GM12878 (cell line): ENCODE results near the gene CCNY.

Experiments used
- CTCF ChIP-seq, 3 experiments: IDR thresholded peaks in 2 of 3; conservative IDR thresholded peaks in 1 of 3; 2 replicates each; pipeline ENCODE4 v1.5.1; 2011; ENCODE audit warnings: low read depth in 3 of 3, low read length in 3 of 3, mild to moderate bottlenecking in 3 of 3, control low read depth in 2 of 3, moderate library complexity in 2 of 3, inconsistent platforms in 1 of 3, mixed read lengths in 1 of 3; ENCODE audit not compliant: control insufficient read depth in 2 of 3, insufficient read depth in 1 of 3; ENCODE audit errors: extremely low read depth in 1 of 3
- ELK1 ChIP-seq: IDR thresholded peaks from 2 replicates; pipeline ENCODE4 v1.6.1; 2012; ENCODE audit warnings: low read depth, low read length, improper control_type of control experiment
- JUND ChIP-seq: IDR thresholded peaks from 2 replicates; pipeline ENCODE4 v1.6.1; 2012; ENCODE audit warnings: low read depth, mild to moderate bottlenecking, low read length, improper control_type of control experiment, moderate library complexity
- POLR2A ChIP-seq: IDR thresholded peaks from 2 replicates; pipeline ENCODE4 v1.6.1; 2011; ENCODE audit warnings: low read depth, mild to moderate bottlenecking, low read length
- RAD21 ChIP-seq: IDR thresholded peaks from 2 replicates; pipeline ENCODE4 v1.6.1; 2011; ENCODE audit warnings: mild to moderate bottlenecking, low read depth, low read length, moderate library complexity; ENCODE audit not compliant: insufficient read depth
- REST ChIP-seq: IDR thresholded peaks from 2 replicates; pipeline ENCODE4 v1.6.1; 2012; ENCODE audit warnings: mild to moderate bottlenecking, low read depth, low read length
- SIN3A ChIP-seq: IDR thresholded peaks from 2 replicates; pipeline ENCODE4 v1.6.1; 2012; ENCODE audit warnings: low read depth, low read length, improper control_type of control experiment
- ZNF384 ChIP-seq: IDR thresholded peaks from 2 replicates; pipeline ENCODE4 v1.6.1; 2012; ENCODE audit warnings: low read depth, mild to moderate bottlenecking, low read length, improper control_type of control experiment, borderline replicate concordance

DNA sequence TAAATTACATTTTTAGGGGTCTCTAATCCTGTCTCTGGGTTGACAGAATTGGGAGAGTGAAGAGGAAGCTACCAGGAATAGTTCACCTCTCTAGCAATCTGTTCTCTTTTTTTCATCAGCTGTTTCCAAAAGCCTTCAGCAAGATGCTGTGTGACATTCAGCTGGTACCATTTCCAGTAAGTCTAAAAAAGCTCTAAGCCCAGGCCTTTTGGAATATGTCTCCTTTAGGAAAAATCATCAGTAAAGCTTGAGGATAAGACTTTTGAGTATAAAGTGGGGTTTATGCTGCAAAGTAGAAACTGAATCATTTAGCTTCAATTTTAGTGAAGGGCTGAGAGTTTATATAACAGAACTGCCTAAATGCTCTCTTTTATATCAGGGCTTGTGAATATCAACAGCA is 81.5 kb downstream of the CCNY start:
- TF ChIP-seq CTCF (IDR thresholded peaks at IDR 0.05 in 2 of 3, conservative IDR thresholded peaks at IDR 0.05 in 1 of 3; ENCODE audit: control insufficient read depth in 2 of 3, extremely low read depth in 1 of 3, insufficient read depth in 1 of 3, low read depth in 3 of 3, low read length in 3 of 3) (no peak), POLR2A (no peak), ELK1 (no peak), RAD21 (no peak), ZNF384 (no peak), REST (no peak), JUND (no peak), SIN3A (no peak)
